ENCODE data around the gene MAP7D2. TPM values are rescaled to one million over a fixed set of nuclear protein-coding genes. Genes with fewer than 3 reads are reported as not detected.

Gene MAP7D2
- total and polyA plus RNA-seq, 2 experiments from 2014 or later: 0.90 to 1.6 TPM

DNA sequence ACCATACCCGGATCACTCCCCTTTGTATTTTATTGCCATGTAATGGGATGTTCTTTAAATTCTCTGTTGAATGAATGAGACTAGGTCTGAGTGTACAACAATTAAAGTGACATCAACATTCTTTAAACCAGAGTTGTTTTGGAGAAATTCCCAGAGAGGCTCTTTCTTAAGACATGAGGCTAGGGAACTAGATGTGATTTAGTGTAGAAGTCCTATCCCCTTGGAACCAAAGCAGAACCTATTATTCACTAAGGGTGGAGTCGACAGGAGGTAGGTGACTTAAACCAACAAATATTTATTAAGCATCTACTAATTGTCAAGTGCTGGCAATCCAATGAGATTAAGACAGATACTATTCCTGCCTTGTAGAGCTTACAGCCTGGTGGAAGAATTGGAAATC, 23.3 kb upstream of the MAP7D2 start (continued):
- no peak for TF ChIP-seq ZNF462 (CRISPR knock-in tag; IDR thresholded peaks at IDR 0.05)
- TF ChIP-seq ZNF114 (CRISPR knock-in tag; IDR thresholded peaks at IDR 0.05): no peak
- TF ChIP-seq CREB1 (CRISPR knock-in tag; IDR thresholded peaks at IDR 0.05; ENCODE audit: low read depth): no peak
- no peak for TF ChIP-seq POLR2AphosphoS5 (IDR thresholded peaks at IDR 0.05; ENCODE audit: low read depth)
- no peak for TF ChIP-seq JUNB (IDR thresholded peaks at IDR 0.05; ENCODE audit: unreplicated experiment)

GRCh38 chrX:20135944-20136343, 19.2 kb upstream of the MAP7D2 start:
- Mint-ChIP-seq H3K36me3 (ENCODE audit: low read depth) (peaks cover 81% of the 10 kb centered on the region), H3K27ac (no peak overlapping the region), H3K4me3 (no peak overlapping the region), H3K4me1 (peaks cover 10% of the 10 kb centered on the region; the same call in 2 of the 3 replicates), H3K9me3 (no peaks in the 10 kb centered on the region), H3K27me3 (ENCODE audit: insufficient read depth, low read depth, poor library complexity) (peaks cover 2% of the 10 kb centered on the region)
- peaks cover 7% of the 10 kb centered on the region for H4K20me1 ChIP-seq (replicated peaks; ENCODE audit: insufficient read depth)
- no peak overlapping the region for H3K4me3 ChIP-seq
- H3K79me2 ChIP-seq (replicated peaks; ENCODE audit: insufficient read depth): peaks cover 51% of the 10 kb centered on the region
- no peaks in the 10 kb centered on the region for H3F3A ChIP-seq (replicated peaks; ENCODE audit: low read depth)
- DNase-seq (ENCODE audit: low spot score) (no peak), ATAC-seq (no peak)
- H3K36me3 ChIP-seq (ENCODE audit: insufficient read depth): peaks cover 36% of the 10 kb centered on the region; the same call in 1 of the 2 replicates
- no peak overlapping the region for H3K27ac ChIP-seq (ENCODE audit: low read depth)
- H3K4me1 ChIP-seq (ENCODE audit: insufficient read depth): no peaks in the 10 kb centered on the region; the same call in 1 of the 2 replicates
- no peak overlapping the region for H3K4me2 ChIP-seq
- no peak overlapping the region for H2AFZ ChIP-seq
- H3K9me2 ChIP-seq (ENCODE audit: insufficient read depth): no peaks in the 10 kb centered on the region
- no peaks in the 10 kb centered on the region for H3K27me3 ChIP-seq (ENCODE audit: insufficient read depth)
- TF ChIP-seq POLR2AphosphoS5 (IDR thresholded peaks at IDR 0.05; ENCODE audit: low read depth): no peak
- no peak for TF ChIP-seq EZH2 (IDR thresholded peaks at IDR 0.05; ENCODE audit: low read depth, unreplicated experiment)
- TF ChIP-seq ZNF331 (CRISPR knock-in tag; IDR thresholded peaks at IDR 0.05; ENCODE audit: low read depth): no peak
- no peak for TF ChIP-seq ZNF114 (CRISPR knock-in tag; IDR thresholded peaks at IDR 0.05)
- no peak for TF ChIP-seq EZH2phosphoT487 (IDR thresholded peaks at IDR 0.05; ENCODE audit: unreplicated experiment)
- TF ChIP-seq JUNB (IDR thresholded peaks at IDR 0.05; ENCODE audit: unreplicated experiment): no peak
- no peak for TF ChIP-seq CREB1 (CRISPR knock-in tag; IDR thresholded peaks at IDR 0.05; ENCODE audit: low read depth)
- no peak for TF ChIP-seq ETS1 (IDR thresholded peaks at IDR 0.05)
